Stimulated activated CD8-positive, alpha-beta memory T cell treated with anti-CD3 and anti-CD28 coated beads, Interleukin-7, amount 100 ng/mL, for 48 hours (primary cell): ENCODE results near the gene PNMA8A.
A peak's percentile ranks its signal among the peaks of the same experiment; 100 is the strongest.

Experiments used
- DNase-seq, 2 donors: peaks; one replicate each; pipeline ENCODE4 v3.0.0-alpha.2; 2020; ENCODE audit warnings: low read depth in 1 of 2; ENCODE audit errors: extremely low read depth in 1 of 2

The PNMA8A gene

DNA sequence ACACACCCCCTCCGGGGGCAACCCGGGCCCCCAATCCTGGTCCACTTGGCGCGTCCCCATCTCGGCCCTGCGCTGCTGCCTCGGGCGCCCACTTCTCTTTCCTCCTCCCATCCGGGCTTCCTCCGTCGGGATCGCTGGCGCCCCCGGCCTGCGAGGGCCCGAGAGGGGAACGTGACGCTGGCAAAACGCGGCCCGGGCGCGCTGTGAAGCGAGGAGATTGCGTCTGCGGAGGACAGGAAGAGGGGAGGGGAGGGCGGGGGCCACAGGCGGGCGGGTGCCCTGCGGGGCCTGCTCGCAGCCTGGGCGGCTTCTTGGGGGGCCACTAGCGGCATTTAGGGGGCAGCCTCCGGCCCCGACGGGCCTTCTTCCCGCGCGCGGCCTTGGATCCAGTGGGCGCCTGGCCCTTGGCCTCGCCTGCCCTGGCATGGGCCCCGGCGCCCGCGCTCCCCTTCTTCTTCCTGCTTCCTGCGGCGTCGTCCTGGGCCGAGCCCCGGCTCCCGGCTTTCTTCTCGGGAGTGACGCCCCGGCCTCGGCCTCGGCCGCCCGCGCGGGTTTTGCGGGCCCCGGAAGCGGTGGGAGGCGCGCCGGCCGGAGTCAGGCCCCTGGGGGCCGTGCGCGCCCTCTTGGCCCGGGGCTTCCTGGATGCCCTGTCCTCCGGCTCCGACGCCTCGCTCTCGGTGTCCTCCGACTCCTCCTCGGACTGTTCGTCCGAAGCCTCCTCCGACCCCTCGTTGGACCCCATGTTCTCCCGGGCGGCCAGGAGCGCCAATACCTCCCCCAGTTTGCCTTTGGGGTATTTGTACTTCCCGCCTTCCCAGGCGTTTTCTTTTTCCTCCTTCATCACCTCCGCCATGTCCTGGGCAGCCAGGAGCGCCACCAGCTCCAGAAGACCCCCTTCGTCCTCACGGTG is 22.1 kb upstream of the PNMA8A start:
- no peak for DNase-seq

DNA sequence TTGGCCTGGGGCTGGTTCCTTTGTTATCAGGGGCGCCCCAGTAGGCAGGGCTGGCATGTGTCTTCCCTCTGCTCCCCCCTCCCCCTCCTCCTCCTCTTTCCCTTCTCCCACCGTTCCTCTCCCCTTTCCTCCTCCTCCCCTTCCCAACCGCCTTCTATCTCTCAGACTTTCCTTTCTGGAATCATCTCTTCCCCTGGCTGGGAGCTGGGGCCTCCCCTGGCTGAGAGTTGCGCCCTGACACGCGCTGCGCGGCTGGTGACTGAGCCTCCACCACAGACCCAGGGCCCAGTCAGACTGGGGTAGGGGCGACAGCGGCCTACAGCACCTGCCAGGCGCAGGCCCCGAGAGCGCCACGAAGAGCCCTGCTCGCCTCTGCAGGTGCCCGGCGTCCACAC is 21.5 kb upstream of the PNMA8A start:
- DNase-seq, result no peak

GRCh38 chr19:46491975-46492682 is 20.8 kb upstream of the PNMA8A start:
- no peak for DNase-seq

- DNase-seq, result no peak
Observed at GRCh38 chr19:46490774-46491173, 19.4 kb upstream of the PNMA8A start.

GRCh38 chr19:46489445-46490272 is 18.3 kb upstream of the PNMA8A start:
- no peak for DNase-seq

GRCh38 chr19:46488551-46488950 is 17.2 kb upstream of the PNMA8A start:
- no peak for DNase-seq

DNA sequence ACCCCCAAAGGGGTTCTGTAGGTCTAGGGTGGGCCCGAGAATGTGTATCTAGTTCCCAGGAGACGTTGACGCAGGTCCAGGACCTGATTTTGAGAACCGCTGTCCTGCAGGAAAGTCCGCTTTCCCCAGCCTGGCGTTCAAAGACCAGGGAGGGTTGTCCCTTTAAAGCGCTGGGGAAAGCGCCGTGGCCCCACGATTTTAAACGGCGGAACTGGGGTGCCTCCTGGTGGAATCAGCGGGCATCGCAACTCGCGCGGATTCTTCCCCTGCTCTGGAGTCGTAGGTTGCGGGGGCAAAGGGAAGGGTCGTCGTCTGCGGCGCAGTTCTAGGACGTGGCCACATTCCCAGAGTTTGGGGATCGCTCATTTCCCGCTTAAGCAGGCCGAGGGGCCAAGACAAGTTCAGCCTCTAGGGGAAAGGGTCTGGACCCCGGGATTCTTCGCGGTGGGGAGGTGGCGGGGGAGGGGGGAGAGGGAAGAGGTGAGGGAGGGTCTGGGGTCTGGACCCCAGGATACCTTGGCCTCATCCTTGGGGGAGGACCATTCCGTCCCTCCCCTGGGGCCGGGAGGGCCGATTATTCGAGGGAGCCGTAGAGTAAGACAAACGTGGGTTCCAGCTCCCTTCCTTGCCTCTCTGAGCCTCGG is 16.6 kb upstream of the PNMA8A start:
- DNase-seq, result peak; percentile 30 to 48

- no peak for DNase-seq
Observed at GRCh38 chr19:46487178-46487801, 15.9 kb upstream of the PNMA8A start.

DNA sequence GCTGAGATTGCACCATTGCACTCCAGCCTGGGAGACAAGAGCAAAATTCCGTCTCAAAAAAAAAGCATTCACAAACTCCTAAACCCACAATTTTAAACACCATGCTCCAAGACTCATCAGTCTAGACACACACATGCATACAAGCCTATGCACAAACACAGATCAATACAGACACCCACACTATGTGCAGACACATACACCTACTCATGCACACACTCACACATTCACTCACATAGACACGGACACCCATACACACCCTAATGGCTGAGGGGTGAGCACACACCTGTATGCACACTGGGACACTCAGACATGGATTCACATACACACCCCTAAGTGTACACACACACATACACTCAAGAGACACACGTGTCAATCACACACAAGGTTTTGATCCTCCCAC is 15.0 kb upstream of the PNMA8A start:
- DNase-seq, result no peak

DNA sequence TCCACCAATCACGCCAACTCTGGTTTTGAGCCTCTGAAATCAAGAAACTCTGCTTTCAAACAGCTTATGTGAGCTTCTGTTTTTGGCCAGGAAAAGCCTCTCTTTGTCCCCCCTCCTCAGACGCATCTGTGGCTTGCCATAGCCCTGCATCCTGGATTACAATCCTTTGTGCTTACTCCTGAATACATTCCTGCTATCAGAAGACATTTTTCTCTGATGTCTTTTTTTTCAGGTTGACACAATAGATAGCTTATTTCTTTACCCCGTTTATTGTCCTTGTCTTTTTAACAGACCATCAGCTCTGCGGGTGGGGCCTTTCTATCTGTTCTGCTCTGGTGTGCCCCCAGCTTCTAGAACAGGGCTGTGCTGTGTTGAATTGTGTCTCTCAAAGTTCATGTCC is 13.3 kb upstream of the PNMA8A start:
- no peak for DNase-seq

- DNase-seq, result no peak
Observed at GRCh38 chr19:46482631-46483030, 11.3 kb upstream of the PNMA8A start.

- DNase-seq, result no peak
Observed at GRCh38 chr19:46481947-46482346, 10.6 kb upstream of the PNMA8A start.

GRCh38 chr19:46481223-46481848 is 10.0 kb upstream of the PNMA8A start:
- no peak for DNase-seq

DNA sequence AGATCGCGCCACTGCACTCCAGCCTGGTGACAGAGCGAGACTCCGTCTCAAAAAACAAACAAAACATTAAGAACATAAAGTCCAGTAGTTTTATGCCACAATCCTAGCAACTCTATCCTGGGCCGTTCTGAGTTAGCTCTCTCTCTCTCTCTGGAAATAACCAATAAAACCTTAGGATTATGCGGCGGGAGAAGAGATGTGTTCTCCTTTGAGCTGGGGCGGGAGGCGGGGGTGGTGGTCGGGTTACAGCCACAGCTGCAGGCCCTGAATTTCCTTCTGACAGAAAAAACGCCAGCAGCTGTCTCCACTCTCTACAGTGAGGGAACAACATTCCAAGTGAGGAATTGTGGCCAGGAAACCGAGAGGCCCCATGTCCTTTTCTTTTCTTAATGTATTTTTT is 9.1 kb upstream of the PNMA8A start:
- no peak for DNase-seq

DNA sequence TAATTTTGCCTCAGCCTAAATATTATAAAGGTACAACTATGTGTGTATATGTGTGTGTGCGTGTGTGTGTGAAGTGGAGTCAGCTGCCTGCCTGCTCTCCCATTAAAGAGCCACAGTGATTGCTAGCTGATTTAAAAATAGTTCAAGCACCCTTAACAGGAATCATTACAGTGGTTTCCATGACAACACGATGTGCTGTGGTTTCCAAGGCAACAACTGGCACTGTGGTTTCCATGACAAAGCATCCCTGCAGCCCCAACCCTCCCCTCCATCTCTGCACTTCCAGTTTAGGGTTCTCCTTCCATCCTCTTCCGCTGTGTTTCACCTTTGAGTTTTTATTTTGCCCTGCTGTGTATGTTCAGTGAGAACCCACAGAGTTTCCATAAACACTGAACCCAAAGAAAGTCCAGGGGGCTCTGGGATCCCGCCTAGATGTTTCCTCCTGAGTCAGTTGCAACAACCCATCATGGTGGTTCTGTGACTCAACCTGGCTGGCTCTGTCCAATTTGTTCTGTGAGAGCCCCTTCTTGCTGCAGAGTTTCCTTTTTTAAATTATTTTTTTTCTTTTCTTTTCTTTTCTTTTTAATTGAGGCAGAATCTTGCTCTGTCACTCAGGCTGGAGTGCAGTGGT is 7.1 kb upstream of the PNMA8A start:
- DNase-seq, result no peak

- no peak for DNase-seq
Observed at GRCh38 chr19:46475986-46476385, 4.6 kb upstream of the PNMA8A start.

DNA sequence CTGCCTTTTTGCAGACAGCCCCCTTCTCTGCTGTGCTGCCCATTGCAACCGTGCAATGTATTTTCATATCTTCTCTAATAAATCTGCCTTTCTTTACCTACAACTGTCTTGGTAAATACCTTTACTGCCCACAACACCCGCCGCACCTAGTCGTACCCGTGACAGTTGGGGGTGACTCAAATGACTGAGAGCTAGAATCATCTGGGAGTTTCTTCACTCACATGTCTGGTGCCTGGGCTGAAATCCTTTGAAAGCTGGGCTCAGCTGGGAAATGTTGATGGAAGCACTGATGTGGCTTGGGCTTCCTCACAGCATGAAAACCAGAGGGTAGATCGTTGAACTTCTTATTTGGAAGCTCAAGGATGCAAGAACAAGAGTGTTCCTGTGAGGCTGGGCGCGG is 2.8 kb upstream of the PNMA8A start:
- DNase-seq, result no peak

DNA sequence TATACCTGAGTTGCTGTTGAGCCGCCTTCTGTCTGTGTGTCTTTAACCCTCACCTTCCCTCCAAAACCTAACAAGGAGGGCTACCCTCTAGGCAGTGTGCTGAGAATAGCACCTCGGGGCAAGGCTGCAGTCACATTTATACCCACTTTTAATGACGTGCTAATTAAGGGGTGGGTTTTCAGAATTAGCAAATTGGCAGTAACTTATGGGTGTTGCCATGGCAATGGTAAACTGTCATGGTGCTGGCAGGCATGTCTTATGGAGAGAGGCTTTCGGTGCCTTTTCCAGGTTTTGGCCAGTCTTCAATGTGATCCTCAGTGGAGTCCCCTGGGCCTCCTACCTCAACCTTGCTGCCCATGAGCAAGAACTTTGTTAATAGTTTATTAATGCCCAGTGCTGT is 1.2 kb upstream of the PNMA8A start:
- no peak for DNase-seq

DNA sequence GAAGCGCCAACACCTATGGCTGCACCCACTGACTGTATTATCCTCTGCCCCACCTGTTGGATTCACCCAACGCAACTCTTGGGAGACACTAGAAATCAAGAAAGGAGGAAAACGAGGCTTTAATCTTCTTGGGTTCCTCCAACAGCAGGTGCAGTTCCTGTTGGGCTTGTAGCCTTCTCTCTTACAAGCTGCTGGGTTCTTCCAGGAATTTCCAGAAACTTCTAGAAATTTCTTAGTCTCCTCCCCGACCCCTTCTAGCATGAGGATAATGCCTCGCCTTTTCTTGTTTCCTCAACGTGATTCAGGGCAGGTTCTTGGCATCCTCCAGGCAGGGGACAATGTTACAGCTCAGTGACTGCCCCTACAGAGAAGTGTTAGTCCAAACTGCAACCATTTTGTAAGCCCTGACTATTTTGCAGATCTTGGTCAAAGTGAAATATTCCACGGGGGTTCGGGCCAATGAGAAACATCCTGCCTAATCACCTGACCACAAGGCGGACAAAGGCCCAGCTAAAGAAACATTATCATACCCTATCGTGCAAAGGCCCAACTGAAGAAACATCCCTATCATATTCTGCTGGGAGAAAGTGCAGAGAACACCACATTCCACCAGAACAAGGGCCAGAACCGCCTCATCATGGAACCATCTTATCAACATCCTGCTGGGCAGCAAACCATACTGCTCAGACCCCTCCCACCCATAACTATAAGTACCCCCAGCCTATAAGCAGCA is 614 bp upstream of the PNMA8A start:
- no peak for DNase-seq
